Stromal cell of bone marrow (primary cell): ENCODE measurements around the gene PTP4A2.
"Not testable (repeated sequence)": the region's sequence is repeated elsewhere in the genome, so short reads cannot be mapped to it uniquely, and the experiment has no call there.

Experiments
- DNase-seq: peaks from one replicate; pipeline ENCODE4 v3.0.0-alpha.2; 2012; ENCODE audit warnings: low read depth

PTP4A2 gene

GRCh38 chr1:31924839-31925238, 13.3 kb downstream of the PTP4A2 start:
- no peak for DNase-seq

- DNase-seq: no peak
These were observed 14.2 kb downstream of the PTP4A2 start for GRCh38 chr1:31923901-31924535.

GRCh38 chr1:31920956-31921355, 17.2 kb downstream of the PTP4A2 start:
- no peak for DNase-seq

GRCh38 chr1:31919591-31919990, 18.6 kb downstream of the PTP4A2 start:
- DNase-seq: no peak

- DNase-seq: no peak
These were observed 22.7 kb downstream of the PTP4A2 start for GRCh38 chr1:31915438-31915837.

- no peak for DNase-seq
These were observed 24.2 kb downstream of the PTP4A2 start for GRCh38 chr1:31913968-31914367.

GRCh38 chr1:31912839-31913239, 25.3 kb downstream of the PTP4A2 start:
- no peak for DNase-seq

- no peak for DNase-seq
These were observed 26.0 kb downstream of the PTP4A2 start for GRCh38 chr1:31911994-31912780.

- DNase-seq: no peak
These were observed 27.2 kb downstream of the PTP4A2 start for GRCh38 chr1:31910933-31911332.

GRCh38 chr1:31909691-31910090, 28.5 kb downstream of the PTP4A2 start:
- no peak for DNase-seq

GRCh38 chr1:31906557-31906956, 31.6 kb downstream of the PTP4A2 start:
- no peak for DNase-seq

GRCh38 chr1:31905681-31906080, 32.5 kb downstream of the PTP4A2 start:
- no peak for DNase-seq

- no peak for DNase-seq
These were observed 33.1 kb downstream of the PTP4A2 start for GRCh38 chr1:31905093-31905509.

GRCh38 chr1:31904339-31905092, 33.7 kb downstream of the PTP4A2 start:
- no peak for DNase-seq

GRCh38 chr1:31902510-31902860, 35.7 kb downstream of the PTP4A2 start:
- DNase-seq: no peak

- DNase-seq: no peak
These were observed 36.2 kb downstream of the PTP4A2 start for GRCh38 chr1:31901838-31902509.

- DNase-seq: no peak
These were observed 37.4 kb downstream of the PTP4A2 start for GRCh38 chr1:31900790-31901189.

GRCh38 chr1:31897526-31898100, 40.6 kb downstream of the PTP4A2 start:
- DNase-seq: no peak

- DNase-seq: not testable (repeated sequence)
These were observed 42.5 kb downstream of the PTP4A2 start for GRCh38 chr1:31895474-31896198.

GRCh38 chr1:31891280-31891679, 46.9 kb downstream of the PTP4A2 start:
- no peak for DNase-seq

- no peak for DNase-seq
These were observed 49.9 kb downstream of the PTP4A2 start for GRCh38 chr1:31888291-31888690.
